DOHH2 (cell line): Measurements from ENCODE around the gene RPS28.
A peak's percentile ranks its signal among the peaks of the same experiment; 100 is the strongest.

Source experiments
- H3F3A ChIP-seq: fragments of 200-600 bp; sonication (generic), shearing (Covaris generic); 2 replicates; pipeline ENCODE4 v1.6.0; 2016; ENCODE audit warnings: antibody characterized with exemption, mild to moderate bottlenecking; ENCODE audit not compliant: control insufficient read depth, insufficient read depth
- H3K27ac ChIP-seq: fragments of 200-600 bp; sonication (generic); 2 replicates; pipeline ENCODE4 v1.5.1; 2014; ENCODE audit warnings: low read depth, mild to moderate bottlenecking, low read length, moderate library complexity
- H3K27me3 ChIP-seq: fragments of 200-600 bp; sonication (generic); 2 replicates; pipeline ENCODE4 v1.6.1; 2014; ENCODE audit warnings: mild to moderate bottlenecking, low read length, mixed read lengths; ENCODE audit not compliant: control insufficient read depth
- H3K36me3 ChIP-seq: fragments of 200-600 bp; sonication (generic); 2 replicates; pipeline ENCODE4 v1.6.1; 2014; ENCODE audit warnings: mild to moderate bottlenecking, low read length, moderate library complexity, mixed read lengths; ENCODE audit not compliant: control insufficient read depth
- H3K4me1 ChIP-seq: fragments of 200-600 bp; sonication (generic); 2 replicates; pipeline ENCODE4 v1.6.1; 2014; ENCODE audit warnings: mild to moderate bottlenecking, low read length, mixed read lengths; ENCODE audit not compliant: control insufficient read depth
- H3K4me2 ChIP-seq: fragments of 200-600 bp; sonication (generic); 2 replicates; pipeline ENCODE4 v1.6.0; 2014; ENCODE audit warnings: mild to moderate bottlenecking, low read length, moderate library complexity
- H3K4me3 ChIP-seq: fragments of 200-600 bp; sonication (generic); 2 replicates; pipeline ENCODE4 v1.5.1; 2014; ENCODE audit warnings: mild to moderate bottlenecking, low read length, mixed read lengths
- H3K79me2 ChIP-seq: fragments of 200-600 bp; sonication (generic); 2 replicates; pipeline ENCODE4 v1.6.1; 2014; ENCODE audit warnings: mild to moderate bottlenecking, low read length, mixed read lengths; ENCODE audit not compliant: control insufficient read depth
- H3K9me2 ChIP-seq: fragments of 200-600 bp; sonication (generic); replicated peaks from 2 replicates; pipeline ENCODE4 v1.6.1; 2014; ENCODE audit warnings: mild to moderate bottlenecking, low read length, mixed read lengths; ENCODE audit not compliant: control insufficient read depth
- H3K9me3 ChIP-seq: fragments of 200-600 bp; sonication (generic); 2 replicates; pipeline ENCODE4 v1.6.1; 2014; ENCODE audit warnings: antibody characterized with exemption, low read length, mixed read lengths; ENCODE audit not compliant: control insufficient read depth, insufficient read depth
- H4K20me1 ChIP-seq: fragments of 200-600 bp; sonication (generic); 2 replicates; pipeline ENCODE4 v1.6.0; 2014; ENCODE audit warnings: low read depth, mild to moderate bottlenecking, antibody characterized with exemption, low read length, moderate library complexity; ENCODE audit not compliant: control insufficient read depth, insufficient read depth
- EZH2phosphoT487 ChIP-seq: fragments of 200-600 bp; sonication (generic); IDR thresholded peaks from 2 replicates; pipeline ENCODE4 v1.6.1; 2017; ENCODE audit warnings: borderline replicate concordance, mild to moderate bottlenecking, antibody characterized with exemption, low read length, moderate library complexity, mixed read lengths
- TF ChIP-seq, protein P1 (sequence below): fragments of 200-600 bp; sonication (generic); IDR thresholded peaks from one replicate; pipeline ENCODE4 v1.5.1; 2014; ENCODE audit warnings: antibody characterized with exemption, mild to moderate bottlenecking, low read depth, low read length; ENCODE audit not compliant: poor library complexity, severe bottlenecking

The RPS28 gene

DNA sequence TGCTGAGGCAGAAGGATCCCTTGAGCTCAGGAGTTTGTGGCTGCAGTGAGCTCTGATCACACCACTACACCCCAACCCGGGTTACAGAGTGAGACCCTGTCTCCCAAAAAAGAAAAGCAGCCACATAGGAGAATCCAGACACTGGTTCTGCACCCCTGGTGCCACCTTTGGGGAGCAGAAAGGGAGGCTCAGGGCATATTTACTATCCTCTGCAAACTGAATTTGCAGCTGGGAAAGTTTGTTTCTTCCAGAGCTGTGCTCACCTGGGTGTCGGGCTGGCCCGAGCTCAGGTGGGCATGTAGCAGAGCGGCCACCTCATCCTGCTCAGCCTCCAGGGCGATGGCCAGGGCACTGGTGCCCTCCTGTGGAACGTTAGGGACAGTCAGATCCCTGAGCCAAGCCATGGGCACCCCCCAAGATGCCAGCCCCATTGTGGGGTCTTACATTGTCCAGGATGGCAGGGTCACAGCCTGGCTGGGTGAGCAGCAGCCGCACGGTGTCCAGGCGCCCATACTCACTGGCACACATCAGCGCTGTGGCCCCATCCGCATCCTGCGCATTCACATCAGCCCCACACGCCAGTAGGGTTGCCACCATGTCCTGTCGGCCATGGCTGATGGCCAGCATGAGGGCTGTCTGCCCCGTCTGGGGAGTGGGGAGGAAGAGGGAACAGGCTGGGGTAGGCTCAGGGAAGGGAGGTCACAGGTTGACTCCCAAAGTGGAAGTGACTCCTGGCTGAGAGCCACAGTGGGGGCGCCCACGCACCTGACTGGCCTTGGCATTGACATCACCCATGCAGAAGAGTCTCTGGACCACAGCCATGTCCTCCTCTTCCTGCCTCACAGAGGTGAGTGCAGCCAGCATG is 3.1 kb downstream of the RPS28 start:
- TF ChIP-seq, protein P1, sequence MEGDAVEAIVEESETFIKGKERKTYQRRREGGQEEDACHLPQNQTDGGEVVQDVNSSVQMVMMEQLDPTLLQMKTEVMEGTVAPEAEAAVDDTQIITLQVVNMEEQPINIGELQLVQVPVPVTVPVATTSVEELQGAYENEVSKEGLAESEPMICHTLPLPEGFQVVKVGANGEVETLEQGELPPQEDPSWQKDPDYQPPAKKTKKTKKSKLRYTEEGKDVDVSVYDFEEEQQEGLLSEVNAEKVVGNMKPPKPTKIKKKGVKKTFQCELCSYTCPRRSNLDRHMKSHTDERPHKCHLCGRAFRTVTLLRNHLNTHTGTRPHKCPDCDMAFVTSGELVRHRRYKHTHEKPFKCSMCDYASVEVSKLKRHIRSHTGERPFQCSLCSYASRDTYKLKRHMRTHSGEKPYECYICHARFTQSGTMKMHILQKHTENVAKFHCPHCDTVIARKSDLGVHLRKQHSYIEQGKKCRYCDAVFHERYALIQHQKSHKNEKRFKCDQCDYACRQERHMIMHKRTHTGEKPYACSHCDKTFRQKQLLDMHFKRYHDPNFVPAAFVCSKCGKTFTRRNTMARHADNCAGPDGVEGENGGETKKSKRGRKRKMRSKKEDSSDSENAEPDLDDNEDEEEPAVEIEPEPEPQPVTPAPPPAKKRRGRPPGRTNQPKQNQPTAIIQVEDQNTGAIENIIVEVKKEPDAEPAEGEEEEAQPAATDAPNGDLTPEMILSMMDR: peak; percentile 22
- no peak for TF ChIP-seq EZH2phosphoT487
- H3K27ac ChIP-seq: no peak overlapping the region; the same call in 1 of the 2 replicates
- H3K4me3 ChIP-seq: peak overlapping the region; percentile 47
- peaks cover 38% of the 10 kb centered on the region for H3F3A ChIP-seq
- no peaks in the 10 kb centered on the region for H3K9me2 ChIP-seq
- peaks cover 44% of the 10 kb centered on the region for H3K4me1 ChIP-seq
- H3K79me2 ChIP-seq: peaks cover 37% of the 10 kb centered on the region
- peak overlapping the region; percentile 82 for H3K4me2 ChIP-seq
- peaks cover 23% of the 10 kb centered on the region for H4K20me1 ChIP-seq
- no peaks in the 10 kb centered on the region for H3K9me3 ChIP-seq
- peaks cover 7% of the 10 kb centered on the region; the same call in 1 of the 2 replicates for H3K27me3 ChIP-seq
- peaks cover 41% of the 10 kb centered on the region for H3K36me3 ChIP-seq

DNA sequence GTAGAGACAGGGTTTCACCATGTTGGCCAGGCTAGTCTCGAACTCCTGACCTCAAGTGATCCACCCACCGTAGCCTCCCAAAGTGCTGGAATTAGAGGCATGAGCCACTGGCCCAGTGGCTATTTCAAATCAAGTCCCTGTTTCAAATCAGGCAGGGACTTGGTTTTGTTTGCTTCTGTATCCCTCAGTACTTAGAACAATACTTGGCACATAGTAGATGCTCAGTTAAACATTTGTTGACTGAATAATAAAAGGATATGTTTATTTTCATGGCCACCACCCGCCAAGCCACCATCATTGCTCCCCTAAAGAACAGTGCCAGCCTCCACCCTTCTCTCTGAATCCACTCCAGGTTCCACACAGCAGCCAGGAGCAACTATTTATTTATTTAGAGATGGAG is 4.2 kb downstream of the RPS28 start:
- no peak for TF ChIP-seq EZH2phosphoT487
- TF ChIP-seq, protein P1: no peak
- H3K27ac ChIP-seq: no peak overlapping the region
- peaks cover 27% of the 10 kb centered on the region for H3K79me2 ChIP-seq
- H3K9me2 ChIP-seq: no peaks in the 10 kb centered on the region
- peaks cover 41% of the 10 kb centered on the region for H3K36me3 ChIP-seq
- H3F3A ChIP-seq: peaks cover 38% of the 10 kb centered on the region
- H3K27me3 ChIP-seq: peaks cover 7% of the 10 kb centered on the region; the same call in 1 of the 2 replicates
- peaks cover 23% of the 10 kb centered on the region for H4K20me1 ChIP-seq
- H3K9me3 ChIP-seq: no peaks in the 10 kb centered on the region
- H3K4me3 ChIP-seq: no peak overlapping the region
- H3K4me2 ChIP-seq: no peak overlapping the region
- peaks cover 35% of the 10 kb centered on the region for H3K4me1 ChIP-seq

DNA sequence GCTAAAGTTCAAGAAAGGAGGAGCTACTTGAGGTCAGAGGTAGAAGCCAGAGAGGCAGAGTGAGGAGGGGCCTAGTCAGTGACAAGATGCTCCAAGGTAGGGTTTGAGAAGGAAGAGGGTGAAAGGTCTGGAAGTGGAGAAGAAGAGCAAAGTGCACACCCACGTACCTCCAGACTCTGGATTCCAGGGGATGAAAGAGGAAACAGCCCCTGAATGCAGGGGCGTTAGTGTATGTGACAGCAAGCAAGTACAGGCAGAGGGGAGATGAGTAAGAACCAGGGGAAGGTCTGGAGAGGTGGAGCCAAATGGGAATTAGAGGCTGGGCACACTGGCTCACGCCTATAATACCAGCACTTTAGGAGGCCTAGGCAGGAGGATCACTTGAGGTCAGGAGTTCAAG is 8.7 kb downstream of the RPS28 start:
- no peaks in the 10 kb centered on the region for H3K79me2 ChIP-seq
- TF ChIP-seq EZH2phosphoT487: no peak
- TF ChIP-seq, protein P1: no peak
- peaks cover 7% of the 10 kb centered on the region; the same call in 1 of the 2 replicates for H3K27me3 ChIP-seq
- no peak overlapping the region for H3K4me2 ChIP-seq
- no peaks in the 10 kb centered on the region for H3K9me2 ChIP-seq
- H3K4me3 ChIP-seq: no peak overlapping the region
- no peaks in the 10 kb centered on the region for H3K9me3 ChIP-seq
- peaks cover 6% of the 10 kb centered on the region for H3K4me1 ChIP-seq
- H3F3A ChIP-seq: peaks cover 4% of the 10 kb centered on the region; the same call in 1 of the 2 replicates
- H3K36me3 ChIP-seq: no peaks in the 10 kb centered on the region
- no peaks in the 10 kb centered on the region for H4K20me1 ChIP-seq
- H3K27ac ChIP-seq: no peak overlapping the region
